HepG2 (cell line): ENCODE results near the gene SLC35B2. TPM values are rescaled to one million over a fixed set of nuclear protein-coding genes. Genes with fewer than 3 reads are reported as not detected.

Experiments
- ATAC-seq: fragments of 200-7000 bp; cut with Tn5 transposase; 3 replicates; pipeline ENCODE4 v1.9.1; 2020; ENCODE audit warnings: mild to moderate bottlenecking, moderate library complexity
- BruUV-seq: library from RNA; stranded (reverse); fragments of 400-500 nt; replicated peaks from 2 replicates; lab custom pipeline; 2021; lab: Mats Ljungman, UMichigan
- CTCF ChIA-PET: fragments of 300-600 bp; formaldehyde crosslinking; extraction: SDS; loops from one replicate; lab custom pipeline; 2021; ENCODE audit warnings: low total read pairs, inconsistent platforms, low intra/inter-chr PET ratio; lab: Yijun Ruan, JAX
- POLR2A ChIA-PET: fragments of 350-600 bp; sonication (Branson Sonifier 250); formaldehyde crosslinking; loops from one replicate; lab custom pipeline; 2020; ENCODE audit warnings: antibody characterized with exemption, inconsistent platforms; lab: Yijun Ruan, JAX
- DNase-seq: peaks from one replicate; pipeline ENCODE4 v3.0.0-alpha.2; 2015; ENCODE audit warnings: low spot score
- FAIRE-seq: peaks from 3 replicates; lab custom pipeline; 2011; peaks lifted over from hg19 to GRCh38; lab: Jason Lieb, UNC
- H2AFZ ChIP-seq: one replicate; pipeline ENCODE4 v1.6.1; 2011; ENCODE audit warnings: low read length, inconsistent platforms
- H3K27ac ChIP-seq: fragments of 300-600 bp; 3 replicates; pipeline ENCODE4 v1.8.0; 2011; ENCODE audit warnings: mixed run types, mild to moderate bottlenecking, mixed read lengths, low read length, inconsistent platforms; ENCODE audit not compliant: insufficient read depth; ENCODE audit errors: extremely low read length
- H3K27me3 ChIP-seq, 2 experiments: fragments of 200-600 bp in 1 of 2; 2 replicates in 1 of 2; 3 replicates in 1 of 2; pipeline versions ENCODE4 v1.6.0 to v1.8.0; 2011; ENCODE audit warnings: low read length in 2 of 2, mild to moderate bottlenecking in 2 of 2, moderate library complexity in 2 of 2, inconsistent platforms in 1 of 2; ENCODE audit not compliant: insufficient read depth in 2 of 2, control insufficient read depth in 1 of 2
- H3K36me3 ChIP-seq, 2 experiments: fragments of 200-600 bp in 1 of 2; replicated peaks in 1 of 2; 2 replicates in 1 of 2; 3 replicates in 1 of 2; pipeline versions ENCODE4 v1.5.1 to v1.8.0; 2011; ENCODE audit warnings: low read length in 2 of 2, inconsistent platforms in 1 of 2; ENCODE audit not compliant: insufficient read depth in 2 of 2, control insufficient read depth in 1 of 2
- H3K4me1 ChIP-seq: 2 replicates; pipeline ENCODE4 v1.5.1; 2012; ENCODE audit warnings: low read length, inconsistent platforms; ENCODE audit not compliant: insufficient read depth
- H3K4me2 ChIP-seq: 2 replicates; pipeline ENCODE4 v1.6.0; 2011; ENCODE audit warnings: low read depth, low read length, inconsistent platforms
- H3K4me3 ChIP-seq, 3 experiments: fragments of 200-600 bp in 1 of 3; sonication (generic), shearing (Covaris generic) in 1 of 3; replicated peaks in 1 of 3; 2 replicates each; pipeline ENCODE4 v1.5.1; 2011 to 2016; ENCODE audit warnings: low read length in 3 of 3, inconsistent platforms in 2 of 3, low read depth in 2 of 3, mild to moderate bottlenecking in 2 of 3, control low read depth in 1 of 3, mixed read lengths in 1 of 3; ENCODE audit not compliant: insufficient read depth in 1 of 3
- H3K79me2 ChIP-seq: one replicate; pipeline ENCODE4 v1.6.1; 2011; ENCODE audit warnings: low read length, inconsistent platforms; ENCODE audit not compliant: insufficient read depth
- H3K9ac ChIP-seq: 2 replicates; pipeline ENCODE4 v1.6.0; 2011; ENCODE audit warnings: mild to moderate bottlenecking, low read depth, low read length, inconsistent platforms; ENCODE audit not compliant: insufficient read depth
- H3K9me3 ChIP-seq: 2 replicates; pipeline ENCODE4 v1.5.1; 2012; ENCODE audit warnings: mild to moderate bottlenecking, low read length
- H4K20me1 ChIP-seq: 2 replicates; pipeline ENCODE4 v1.6.0; 2011; ENCODE audit warnings: inconsistent platforms, mild to moderate bottlenecking, low read length, moderate library complexity; ENCODE audit not compliant: insufficient read depth
- ZFP36 ChIP-seq: fragments of 150-350 bp; IDR thresholded peaks from 2 replicates; pipeline ENCODE4 v1.6.1; 2018; ENCODE audit warnings: borderline replicate concordance, low read length, low read depth; ENCODE audit not compliant: partially characterized antibody
- ZNF768 ChIP-seq: sonication (generic); formaldehyde crosslinking; IDR thresholded peaks from 2 replicates; pipeline ENCODE4 v1.4.0; 2020; ENCODE audit warnings: missing genetic modification reagents
- ZNF879 ChIP-seq: sonication (generic); formaldehyde crosslinking; IDR thresholded peaks from 2 replicates; pipeline ENCODE4 v1.8.1; 2023; ENCODE audit warnings: missing genetic modification reagents
- WGBS: methylation state at CpG from one replicate; pipeline ENCODE4 v1.1.6; 2017; ENCODE audit warnings: low lambda C conversion rate; 5-methylcytosine and 5-hydroxymethylcytosine counted together
- in situ Hi-C: cut with HindIII; loops from 2 replicates; pipeline ENCODE4 v1.10.0; 2017; ENCODE audit warnings: low pct_unique_long_range_greater_than_20kb; ENCODE audit not compliant: extremely low pct_ligation_motif_present
- intact Hi-C: fragments of 100-400 bp; cut with micrococcal nuclease; formaldehyde crosslinking; loops from one replicate; pipeline ENCODE4 v1.10.0; 2022; ENCODE audit not compliant: unreplicated experiment
- polyA plus RNA-seq, 8 experiments: library from polyadenylated mRNA; depleted of rRNA in 3 of 8; stranded (reverse) in 7 of 8; unstranded in 1 of 8; fragments of >200 nt; fragmentation: Illumina TruSeq in 4 of 8; extraction: Trizol in 4 of 8; gene quantifications; 2 replicates each; pipeline versions ENCODE4 v1.2.1 to v1.2.3, GENCODE V29; 2011 to 2016; ENCODE audit warnings: low read depth in 4 of 8, missing spikeins in 1 of 8, mixed read lengths in 1 of 8; ENCODE audit not compliant: insufficient read depth in 1 of 8
- total RNA-seq, 5 experiments: library from RNA; depleted of rRNA; stranded (reverse); fragments of >200 nt; fragmentation: Illumina TruSeq; extraction: Trizol; gene quantifications; 2 replicates each; pipeline ENCODE4 v1.2.3, GENCODE V29; 2016; ENCODE audit warnings: low read depth in 1 of 5
- TF ChIP-seq, protein P1 (sequence below): sonication (generic); formaldehyde crosslinking; conservative IDR thresholded peaks from 2 replicates; pipeline ENCODE4 v1.4.0; 2020; ENCODE audit warnings: missing genetic modification reagents
- TF ChIP-seq, protein P2 (sequence below): IDR thresholded peaks from 2 replicates; pipeline ENCODE4 v1.6.1; 2016; ENCODE audit warnings: low read depth, missing genetic modification reagents, missing compliant biosample characterization
- TF ChIP-seq, protein P3 (sequence below): sonication (generic); formaldehyde crosslinking; IDR thresholded peaks from 2 replicates; pipeline ENCODE4 v1.4.0; 2020; ENCODE audit warnings: missing genetic modification reagents

SLC35B2 gene
- total and polyA plus RNA-seq, 2 of the 13 experiments (the other 11 are each of a cell fraction or from before 2014, with no cell fraction given): 61.1 to 148 TPM

DNA sequence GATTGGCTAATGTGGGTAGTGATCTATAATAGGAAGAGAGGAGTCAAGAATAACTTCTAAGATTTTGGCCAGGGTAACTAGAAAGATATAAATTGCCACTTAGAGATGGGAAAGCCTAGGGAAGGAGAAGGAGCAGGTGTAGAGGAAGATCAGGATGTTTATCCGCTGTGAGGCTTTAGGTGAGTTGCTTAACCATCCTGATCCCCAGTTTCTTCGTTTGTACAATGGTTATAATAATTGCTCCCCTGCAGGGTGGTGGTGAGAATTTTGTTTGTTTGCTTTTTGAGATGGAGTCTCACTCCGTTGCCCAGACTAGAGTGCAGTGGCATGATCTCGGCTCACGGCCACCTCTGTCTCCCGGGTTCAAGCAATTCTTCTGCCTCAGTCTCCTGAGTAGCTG is 43.0 kb downstream of the SLC35B2 start:
- intact Hi-C loops: no loop called here
- no peak overlapping the region for H3K4me3 ChIP-seq
- peaks cover 0 to 26% of the 10 kb centered on the region in 2 experiments; a peak in 4 of 5 replicates for H3K27me3 ChIP-seq
- no peak for FAIRE-seq
- no peak for DNase-seq
- WGBS: 38% methylated on average over 6 of the region's 6 CpGs
- no peaks in the 10 kb centered on the region for H3K36me3 ChIP-seq
- H4K20me1 ChIP-seq: no peaks in the 10 kb centered on the region
- peaks cover 45% of the 10 kb centered on the region for H3K4me1 ChIP-seq
- no peak overlapping the region for H3K27ac ChIP-seq
- H3K4me2 ChIP-seq: no peak overlapping the region
- TF ChIP-seq ZNF768 (CRISPR knock-in tag): peak; percentile 28; the same call in 1 of the 2 replicates
- TF ChIP-seq, protein P1, sequence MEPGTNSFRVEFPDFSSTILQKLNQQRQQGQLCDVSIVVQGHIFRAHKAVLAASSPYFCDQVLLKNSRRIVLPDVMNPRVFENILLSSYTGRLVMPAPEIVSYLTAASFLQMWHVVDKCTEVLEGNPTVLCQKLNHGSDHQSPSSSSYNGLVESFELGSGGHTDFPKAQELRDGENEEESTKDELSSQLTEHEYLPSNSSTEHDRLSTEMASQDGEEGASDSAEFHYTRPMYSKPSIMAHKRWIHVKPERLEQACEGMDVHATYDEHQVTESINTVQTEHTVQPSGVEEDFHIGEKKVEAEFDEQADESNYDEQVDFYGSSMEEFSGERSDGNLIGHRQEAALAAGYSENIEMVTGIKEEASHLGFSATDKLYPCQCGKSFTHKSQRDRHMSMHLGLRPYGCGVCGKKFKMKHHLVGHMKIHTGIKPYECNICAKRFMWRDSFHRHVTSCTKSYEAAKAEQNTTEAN (CRISPR knock-in tag): no peak
- H3K9ac ChIP-seq: no peak overlapping the region
- H3K9me3 ChIP-seq: no peaks in the 10 kb centered on the region
- no peak for ATAC-seq
- no TSS peak for BruUV-seq
- CTCF ChIA-PET: no interaction called here
- no peak overlapping the region for H2AFZ ChIP-seq
- in situ Hi-C loops: no loop called here
- POLR2A ChIA-PET: interaction anchor here (0.9 to 1.5 kb wide), 2 partner anchors 9 to 32 kb away, joined by 3 read pairs; partner anchors contain the start of genes HSP90AB1 and SLC29A1
- H3K79me2 ChIP-seq: no peaks in the 10 kb centered on the region

DNA sequence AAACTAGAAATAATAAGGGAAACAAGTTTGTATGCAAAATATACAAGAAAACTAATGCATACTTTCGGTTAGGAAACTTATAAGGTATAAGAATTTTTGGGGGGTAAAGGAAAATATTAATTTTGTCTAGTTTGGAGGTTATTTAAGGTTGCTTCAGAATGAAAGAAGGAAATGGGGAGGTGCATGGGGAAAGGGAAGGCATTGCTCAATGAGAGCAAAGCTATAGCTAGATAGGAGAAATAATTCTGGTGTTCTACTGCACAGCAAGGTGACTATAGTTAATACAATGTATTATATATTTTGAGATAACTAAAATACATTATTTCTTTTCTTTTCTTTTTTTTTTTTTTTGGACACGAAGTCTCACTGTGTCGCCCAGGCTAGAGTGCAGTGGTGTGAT is 46.0 kb downstream of the SLC35B2 start:
- Histone ChIP-seq H3K4me1 (peaks cover 46% of the 10 kb centered on the region), H3K9me3 (no peaks in the 10 kb centered on the region), H2AFZ (no peak overlapping the region), H3K27me3 (peaks cover 0 to 15% of the 10 kb centered on the region in 2 experiments; a peak in 3 of 5 replicates), H4K20me1 (no peaks in the 10 kb centered on the region), H3K27ac (no peak overlapping the region), H3K79me2 (no peaks in the 10 kb centered on the region), H3K4me3 (no peak overlapping the region), H3K9ac (no peak overlapping the region), H3K36me3 (no peaks in the 10 kb centered on the region), H3K4me2 (no peak overlapping the region)
- intact Hi-C loops: no loop called here
- WGBS: 50% methylated on average over 3 of the region's 3 CpGs
- FAIRE-seq (no peak), DNase-seq (no peak), ATAC-seq (no peak)
- ChIA-PET CTCF (no interaction called here), POLR2A (interaction anchor here (1.1 kb wide), 1 partner anchor 18 kb away, joined by 3 read pairs; no protein-coding TSS in a partner anchor)
- in situ Hi-C loops: no loop called here
- no TSS peak for BruUV-seq
- TF ChIP-seq ZFP36 (no peak), ZNF879 (CRISPR knock-in tag) (no peak)
- TF ChIP-seq, protein P2, sequence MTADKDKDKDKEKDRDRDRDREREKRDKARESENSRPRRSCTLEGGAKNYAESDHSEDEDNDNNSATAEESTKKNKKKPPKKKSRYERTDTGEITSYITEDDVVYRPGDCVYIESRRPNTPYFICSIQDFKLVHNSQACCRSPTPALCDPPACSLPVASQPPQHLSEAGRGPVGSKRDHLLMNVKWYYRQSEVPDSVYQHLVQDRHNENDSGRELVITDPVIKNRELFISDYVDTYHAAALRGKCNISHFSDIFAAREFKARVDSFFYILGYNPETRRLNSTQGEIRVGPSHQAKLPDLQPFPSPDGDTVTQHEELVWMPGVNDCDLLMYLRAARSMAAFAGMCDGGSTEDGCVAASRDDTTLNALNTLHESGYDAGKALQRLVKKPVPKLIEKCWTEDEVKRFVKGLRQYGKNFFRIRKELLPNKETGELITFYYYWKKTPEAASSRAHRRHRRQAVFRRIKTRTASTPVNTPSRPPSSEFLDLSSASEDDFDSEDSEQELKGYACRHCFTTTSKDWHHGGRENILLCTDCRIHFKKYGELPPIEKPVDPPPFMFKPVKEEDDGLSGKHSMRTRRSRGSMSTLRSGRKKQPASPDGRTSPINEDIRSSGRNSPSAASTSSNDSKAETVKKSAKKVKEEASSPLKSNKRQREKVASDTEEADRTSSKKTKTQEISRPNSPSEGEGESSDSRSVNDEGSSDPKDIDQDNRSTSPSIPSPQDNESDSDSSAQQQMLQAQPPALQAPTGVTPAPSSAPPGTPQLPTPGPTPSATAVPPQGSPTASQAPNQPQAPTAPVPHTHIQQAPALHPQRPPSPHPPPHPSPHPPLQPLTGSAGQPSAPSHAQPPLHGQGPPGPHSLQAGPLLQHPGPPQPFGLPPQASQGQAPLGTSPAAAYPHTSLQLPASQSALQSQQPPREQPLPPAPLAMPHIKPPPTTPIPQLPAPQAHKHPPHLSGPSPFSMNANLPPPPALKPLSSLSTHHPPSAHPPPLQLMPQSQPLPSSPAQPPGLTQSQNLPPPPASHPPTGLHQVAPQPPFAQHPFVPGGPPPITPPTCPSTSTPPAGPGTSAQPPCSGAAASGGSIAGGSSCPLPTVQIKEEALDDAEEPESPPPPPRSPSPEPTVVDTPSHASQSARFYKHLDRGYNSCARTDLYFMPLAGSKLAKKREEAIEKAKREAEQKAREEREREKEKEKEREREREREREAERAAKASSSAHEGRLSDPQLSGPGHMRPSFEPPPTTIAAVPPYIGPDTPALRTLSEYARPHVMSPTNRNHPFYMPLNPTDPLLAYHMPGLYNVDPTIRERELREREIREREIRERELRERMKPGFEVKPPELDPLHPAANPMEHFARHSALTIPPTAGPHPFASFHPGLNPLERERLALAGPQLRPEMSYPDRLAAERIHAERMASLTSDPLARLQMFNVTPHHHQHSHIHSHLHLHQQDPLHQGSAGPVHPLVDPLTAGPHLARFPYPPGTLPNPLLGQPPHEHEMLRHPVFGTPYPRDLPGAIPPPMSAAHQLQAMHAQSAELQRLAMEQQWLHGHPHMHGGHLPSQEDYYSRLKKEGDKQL (CRISPR knock-in tag): no peak
- TF ChIP-seq, protein P3, sequence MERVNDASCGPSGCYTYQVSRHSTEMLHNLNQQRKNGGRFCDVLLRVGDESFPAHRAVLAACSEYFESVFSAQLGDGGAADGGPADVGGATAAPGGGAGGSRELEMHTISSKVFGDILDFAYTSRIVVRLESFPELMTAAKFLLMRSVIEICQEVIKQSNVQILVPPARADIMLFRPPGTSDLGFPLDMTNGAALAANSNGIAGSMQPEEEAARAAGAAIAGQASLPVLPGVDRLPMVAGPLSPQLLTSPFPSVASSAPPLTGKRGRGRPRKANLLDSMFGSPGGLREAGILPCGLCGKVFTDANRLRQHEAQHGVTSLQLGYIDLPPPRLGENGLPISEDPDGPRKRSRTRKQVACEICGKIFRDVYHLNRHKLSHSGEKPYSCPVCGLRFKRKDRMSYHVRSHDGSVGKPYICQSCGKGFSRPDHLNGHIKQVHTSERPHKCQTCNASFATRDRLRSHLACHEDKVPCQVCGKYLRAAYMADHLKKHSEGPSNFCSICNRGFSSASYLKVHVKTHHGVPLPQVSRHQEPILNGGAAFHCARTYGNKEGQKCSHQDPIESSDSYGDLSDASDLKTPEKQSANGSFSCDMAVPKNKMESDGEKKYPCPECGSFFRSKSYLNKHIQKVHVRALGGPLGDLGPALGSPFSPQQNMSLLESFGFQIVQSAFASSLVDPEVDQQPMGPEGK (CRISPR knock-in tag): no peak
